ENCODE data around the gene ZBTB5.
"Not testable (repeated sequence)": the region's sequence is repeated elsewhere in the genome, so short reads cannot be mapped to it uniquely, and the experiment has no call there.

ZBTB5 gene

GRCh38 chr9:37465249-37466036 lies at the start of gene ZBTB5:
Gene ZBTB5 (minus strand): TSS chr9:37465450. CDS start chr9:37442551, 22,899 bp downstream.
- peak; percentile 99 for FAIRE-seq

GRCh38 chr9:37514999-37515398 lies 49.7 kb upstream of the ZBTB5 start:
- no peak for FAIRE-seq

GRCh38 chr9:37514415-37514814 lies 49.2 kb upstream of the ZBTB5 start:
- not testable (repeated sequence) for FAIRE-seq

GRCh38 chr9:37512437-37512836 lies 47.2 kb upstream of the ZBTB5 start:
- FAIRE-seq: no peak

- no peak for FAIRE-seq
Measured at GRCh38 chr9:37511016-37512010, 46.1 kb upstream of the ZBTB5 start.

- not testable (repeated sequence) for FAIRE-seq
Measured at GRCh38 chr9:37510053-37510452, 44.8 kb upstream of the ZBTB5 start.

- FAIRE-seq: no peak
Measured at GRCh38 chr9:37509536-37509935, 44.3 kb upstream of the ZBTB5 start.

GRCh38 chr9:37508834-37509206 lies 43.6 kb upstream of the ZBTB5 start:
- no peak for FAIRE-seq

- no peak for FAIRE-seq
Measured at GRCh38 chr9:37508135-37508833, 43.0 kb upstream of the ZBTB5 start.

- FAIRE-seq: no peak
Measured at GRCh38 chr9:37507566-37508134, 42.4 kb upstream of the ZBTB5 start.

GRCh38 chr9:37504605-37505004 lies 39.4 kb upstream of the ZBTB5 start:
- FAIRE-seq: no peak

GRCh38 chr9:37503736-37504135 lies 38.5 kb upstream of the ZBTB5 start:
- FAIRE-seq: no peak

- FAIRE-seq: no peak
Measured at GRCh38 chr9:37501957-37502596, 36.8 kb upstream of the ZBTB5 start.

GRCh38 chr9:37499297-37499696 lies 34.0 kb upstream of the ZBTB5 start:
- FAIRE-seq: no peak

- no peak for FAIRE-seq
Measured at GRCh38 chr9:37498457-37498856, 33.2 kb upstream of the ZBTB5 start.

GRCh38 chr9:37497320-37497719 lies 32.1 kb upstream of the ZBTB5 start:
- no peak for FAIRE-seq

GRCh38 chr9:37496020-37496419 lies 30.8 kb upstream of the ZBTB5 start:
- no peak for FAIRE-seq

GRCh38 chr9:37495571-37495970 lies 30.3 kb upstream of the ZBTB5 start:
- no peak for FAIRE-seq

GRCh38 chr9:37491939-37492338 lies 26.7 kb upstream of the ZBTB5 start:
- FAIRE-seq: no peak

GRCh38 chr9:37486616-37487548 lies 21.6 kb upstream of the ZBTB5 start:
- no peak for FAIRE-seq

GRCh38 chr9:37486256-37486615 lies 21.0 kb upstream of the ZBTB5 start:
- no peak for FAIRE-seq
